AG20443 (cell line): ENCODE measurements around the gene EFEMP1.

ENCODE experiments used
- DNase-seq: peaks from one replicate; pipeline ENCODE4 v3.0.0; 2012; ENCODE audit warnings: low spot score, mixed read lengths

Gene EFEMP1

DNA sequence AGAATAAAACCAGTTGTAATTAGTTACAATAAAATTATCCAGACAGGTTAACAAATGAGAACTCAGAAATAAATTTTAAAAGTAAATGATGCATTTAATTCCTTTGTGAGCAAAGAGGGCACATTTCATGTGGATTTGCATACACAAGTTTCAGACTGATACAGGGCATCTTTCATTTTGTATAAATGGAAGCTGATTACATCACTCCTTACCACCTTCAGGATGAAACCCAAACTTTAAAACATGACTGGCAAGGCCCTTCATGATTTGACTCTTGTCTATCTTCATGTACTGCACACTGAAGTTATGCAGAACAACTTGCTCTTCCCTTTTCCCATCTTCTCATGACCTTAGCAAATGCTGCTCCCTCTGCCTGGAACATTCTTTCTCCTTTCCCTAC, 26.9 kb downstream of the EFEMP1 start:
- DNase-seq = no peak

GRCh38 chr2:55894720-55895119, 28.9 kb downstream of the EFEMP1 start:
- no peak for DNase-seq

DNA sequence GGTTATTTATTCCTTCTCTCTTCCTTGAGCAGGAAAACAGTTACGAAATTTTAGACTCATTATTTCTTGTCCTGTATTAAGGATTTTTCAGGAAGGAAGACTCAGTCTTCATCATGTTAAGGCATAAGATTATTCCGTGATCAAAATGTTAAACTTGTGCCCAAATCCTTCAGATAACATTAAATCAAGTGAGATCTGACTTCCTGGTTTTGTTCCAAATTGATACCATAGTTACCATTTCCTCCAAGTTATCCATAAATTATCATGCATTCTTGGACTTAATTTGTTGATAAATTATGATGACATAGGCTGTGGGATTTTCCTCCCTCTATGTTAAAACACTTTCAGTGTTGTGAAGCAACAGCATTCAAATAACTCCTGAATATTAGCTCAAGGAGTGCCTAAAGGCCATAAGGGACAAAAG, 31.9 kb downstream of the EFEMP1 start:
- no peak for DNase-seq

- DNase-seq = peak; percentile 31
Observed at GRCh38 chr2:55888936-55889335, 34.6 kb downstream of the EFEMP1 start.

- no peak for DNase-seq
Observed at GRCh38 chr2:55887901-55888624, 35.5 kb downstream of the EFEMP1 start.

GRCh38 chr2:55887351-55887750, 36.2 kb downstream of the EFEMP1 start:
- no peak for DNase-seq

GRCh38 chr2:55885944-55886281, 37.7 kb downstream of the EFEMP1 start:
- DNase-seq = no peak

GRCh38 chr2:55885127-55885943, 38.2 kb downstream of the EFEMP1 start:
- DNase-seq = peak; percentile 65

- no peak for DNase-seq
Observed at GRCh38 chr2:55883829-55884228, 39.8 kb downstream of the EFEMP1 start.

DNA sequence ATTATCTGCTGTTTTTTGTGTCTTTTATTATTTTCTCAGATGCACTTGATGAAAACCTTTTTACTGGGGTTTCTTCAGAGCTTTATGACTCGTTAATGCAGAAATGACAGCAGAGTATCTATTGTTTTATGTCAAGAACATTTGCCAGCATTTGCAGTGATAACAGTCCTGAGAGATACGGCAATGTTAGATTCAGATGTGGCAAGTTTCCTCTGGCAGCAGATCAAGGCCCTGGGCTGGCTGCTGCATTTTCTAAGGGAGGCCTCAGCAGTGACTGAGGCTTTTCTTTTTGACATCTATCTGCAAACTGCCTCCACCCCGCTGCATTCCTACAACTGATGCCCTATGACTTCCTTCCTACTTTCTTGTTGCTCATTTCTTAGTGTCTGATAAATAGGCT, 40.2 kb downstream of the EFEMP1 start:
- peak; percentile 30 for DNase-seq

GRCh38 chr2:55882954-55883353, 40.6 kb downstream of the EFEMP1 start:
- DNase-seq = no peak

GRCh38 chr2:55880416-55881143, 43.0 kb downstream of the EFEMP1 start:
- DNase-seq = no peak

GRCh38 chr2:55879976-55880375, 43.6 kb downstream of the EFEMP1 start:
- DNase-seq = peak; percentile 44

DNA sequence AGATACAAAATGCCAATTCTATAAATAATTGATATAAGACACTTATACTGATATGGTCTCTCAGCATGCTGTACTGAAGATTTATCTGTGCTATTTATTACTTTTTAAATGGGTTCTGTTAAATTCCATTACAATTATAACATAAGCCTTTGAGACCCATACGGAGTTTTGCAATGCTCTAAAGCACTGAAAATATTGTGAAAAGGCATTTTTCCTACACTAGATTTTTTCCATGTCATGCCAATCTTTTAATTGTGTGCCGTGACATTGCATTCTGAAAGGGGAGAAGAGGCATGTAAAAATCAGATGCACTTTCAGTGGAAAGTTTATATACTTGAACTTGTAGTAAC, 46.5 kb downstream of the EFEMP1 start:
- DNase-seq = peak; percentile 33

GRCh38 chr2:55876429-55877086, 47.0 kb downstream of the EFEMP1 start:
- no peak for DNase-seq

GRCh38 chr2:55875434-55876135, 48.0 kb downstream of the EFEMP1 start:
- DNase-seq = peak; percentile 18

- no peak for DNase-seq
Observed at GRCh38 chr2:55874338-55874737, 49.2 kb downstream of the EFEMP1 start.

DNA sequence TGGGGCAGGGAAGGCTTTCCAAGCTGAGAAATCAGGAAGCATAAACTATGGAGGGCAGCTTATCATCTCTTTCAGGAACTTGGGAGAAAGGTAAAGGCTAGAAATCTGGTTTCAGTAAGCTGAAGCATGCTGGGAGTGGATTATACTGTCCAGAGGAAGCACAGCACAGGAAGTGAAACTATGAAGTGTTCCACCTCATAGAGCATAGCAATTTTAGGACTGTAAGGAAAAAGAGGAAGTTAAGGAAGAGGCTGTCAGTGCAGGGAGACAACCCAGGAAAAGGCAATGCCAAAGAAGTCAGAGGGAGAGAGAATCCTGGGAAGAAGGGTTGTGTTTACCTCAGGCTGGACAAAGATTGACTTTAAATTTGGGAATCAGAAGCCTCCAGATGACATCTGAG, 51.9 kb downstream of the EFEMP1 start:
- DNase-seq = no peak

- peak; percentile 64 for DNase-seq
Observed at GRCh38 chr2:55869637-55870325, 53.8 kb downstream of the EFEMP1 start.

- DNase-seq = no peak
Observed at GRCh38 chr2:55865096-55865835, 58.3 kb downstream of the EFEMP1 start.
